Ishikawa (cell line): ENCODE data around the gene KAT7.

Experiments
- CEBPB ChIP-seq: IDR thresholded peaks from 2 replicates; pipeline ENCODE4 v1.6.1; 2012
- CREB1 ChIP-seq: IDR thresholded peaks from 2 replicates; pipeline ENCODE4 v1.6.1; 2012; ENCODE audit warnings: low read depth
- EP300 ChIP-seq: IDR thresholded peaks from 2 replicates; pipeline ENCODE4 v1.6.1; 2012; ENCODE audit warnings: borderline replicate concordance
- FOXM1 ChIP-seq: IDR thresholded peaks from 2 replicates; pipeline ENCODE4 v1.6.1; 2012; ENCODE audit warnings: low read depth, borderline replicate concordance
- MAX ChIP-seq: IDR thresholded peaks from 2 replicates; pipeline ENCODE4 v1.6.1; 2012
- NFIC ChIP-seq: IDR thresholded peaks from 2 replicates; pipeline ENCODE4 v1.6.1; 2012
- RAD21 ChIP-seq: IDR thresholded peaks from 2 replicates; pipeline ENCODE4 v1.6.1; 2012; ENCODE audit warnings: low read depth
- REST ChIP-seq: IDR thresholded peaks from 2 replicates; pipeline ENCODE4 v1.6.1; 2012; ENCODE audit warnings: low read depth, mild to moderate bottlenecking
- TAF1 ChIP-seq: IDR thresholded peaks from 2 replicates; pipeline ENCODE4 v1.6.1; 2012; ENCODE audit warnings: low read depth, mild to moderate bottlenecking
- TCF12 ChIP-seq: IDR thresholded peaks from 2 replicates; pipeline ENCODE4 v1.6.1; 2012; ENCODE audit warnings: low read depth
- USF1 ChIP-seq: IDR thresholded peaks from 2 replicates; pipeline ENCODE4 v1.6.1; 2012
- YY1 ChIP-seq: IDR thresholded peaks from 2 replicates; pipeline ENCODE4 v1.6.1; 2012; ENCODE audit warnings: low read depth

GRCh38 chr17:49809056-49809455 is 20.6 kb downstream of the KAT7 start:
- TF ChIP-seq USF1 = no peak
- no peak for TF ChIP-seq TAF1
- TF ChIP-seq EP300 = no peak
- TF ChIP-seq MAX = no peak
- TF ChIP-seq RAD21 = no peak
- no peak for TF ChIP-seq NFIC
- TF ChIP-seq REST = no peak
- no peak for TF ChIP-seq FOXM1
- TF ChIP-seq YY1 = no peak
- no peak for TF ChIP-seq TCF12
- TF ChIP-seq CEBPB = no peak
- no peak for TF ChIP-seq CREB1
